Measurements from ENCODE around the gene TRIO. TPM values are rescaled to one million over a fixed set of nuclear protein-coding genes. Genes with fewer than 3 reads are reported as not detected.

Gene TRIO
- total RNA-seq, 1 experiment from 2014 or later: 88.8 TPM

DNA sequence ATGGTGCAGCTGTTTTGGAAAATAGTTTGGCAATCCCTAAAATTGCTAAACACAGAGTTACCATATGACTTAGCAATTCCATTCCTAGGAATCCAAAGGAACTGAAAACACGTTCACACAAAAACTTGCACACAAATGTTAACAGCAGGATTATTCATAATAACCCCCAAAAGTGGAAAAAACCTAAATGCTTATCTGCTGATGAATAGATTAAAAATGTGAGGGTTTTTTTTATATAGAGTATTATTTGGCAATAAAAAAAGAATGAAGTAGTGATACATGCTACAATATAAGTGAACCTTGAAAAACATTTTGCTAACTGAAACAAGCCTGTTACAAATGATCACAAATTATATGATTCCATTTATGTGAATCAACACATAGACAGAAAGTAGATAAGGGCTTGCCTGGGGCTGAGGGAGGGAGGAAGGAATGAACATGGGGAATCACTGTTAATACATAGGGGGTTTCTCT lies 45.1 kb upstream of the TRIO start (continued):
- TF ChIP-seq, protein P1, sequence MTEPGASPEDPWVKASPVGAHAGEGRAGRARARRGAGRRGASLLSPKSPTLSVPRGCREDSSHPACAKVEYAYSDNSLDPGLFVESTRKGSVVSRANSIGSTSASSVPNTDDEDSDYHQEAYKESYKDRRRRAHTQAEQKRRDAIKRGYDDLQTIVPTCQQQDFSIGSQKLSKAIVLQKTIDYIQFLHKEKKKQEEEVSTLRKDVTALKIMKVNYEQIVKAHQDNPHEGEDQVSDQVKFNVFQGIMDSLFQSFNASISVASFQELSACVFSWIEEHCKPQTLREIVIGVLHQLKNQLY (CRISPR knock-in tag; IDR thresholded peaks at IDR 0.05): no peak
- TF ChIP-seq ZNF416 (CRISPR knock-in tag; IDR thresholded peaks at IDR 0.05): no peak

DNA sequence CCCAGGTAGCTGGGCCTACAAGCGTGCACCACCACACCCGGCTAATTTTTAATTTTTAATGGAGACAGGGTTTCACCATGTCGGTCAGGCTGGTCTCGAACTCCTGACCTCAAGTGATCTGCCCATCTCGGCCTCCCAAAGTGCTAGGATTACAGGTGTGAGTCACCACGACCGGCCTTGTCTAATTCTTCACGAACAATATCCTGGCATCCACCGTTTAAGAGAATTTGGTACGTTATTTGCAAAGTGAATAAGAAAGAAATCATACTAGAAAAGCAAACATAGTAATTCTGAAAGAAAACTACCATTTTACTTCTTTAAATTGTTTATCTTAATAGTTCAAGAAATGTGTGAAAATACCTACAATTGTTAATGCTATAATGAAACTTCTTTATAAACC lies 42.9 kb upstream of the TRIO start:
- H3K4me3 Mint-ChIP-seq: no peak overlapping the region
- ATAC-seq (no peak), DNase-seq (ENCODE audit: low spot score) (no peak)
- TF ChIP-seq ZBTB21 (CRISPR knock-in tag; IDR thresholded peaks at IDR 0.05; ENCODE audit: borderline replicate concordance): no peak
- TF ChIP-seq E2F1 (CRISPR knock-in tag; IDR thresholded peaks at IDR 0.05): no peak
- no peak for TF ChIP-seq CREM (CRISPR knock-in tag; IDR thresholded peaks at IDR 0.05)
- TF ChIP-seq JAZF1 (CRISPR knock-in tag; IDR thresholded peaks at IDR 0.05): no peak
- TF ChIP-seq, protein P2, sequence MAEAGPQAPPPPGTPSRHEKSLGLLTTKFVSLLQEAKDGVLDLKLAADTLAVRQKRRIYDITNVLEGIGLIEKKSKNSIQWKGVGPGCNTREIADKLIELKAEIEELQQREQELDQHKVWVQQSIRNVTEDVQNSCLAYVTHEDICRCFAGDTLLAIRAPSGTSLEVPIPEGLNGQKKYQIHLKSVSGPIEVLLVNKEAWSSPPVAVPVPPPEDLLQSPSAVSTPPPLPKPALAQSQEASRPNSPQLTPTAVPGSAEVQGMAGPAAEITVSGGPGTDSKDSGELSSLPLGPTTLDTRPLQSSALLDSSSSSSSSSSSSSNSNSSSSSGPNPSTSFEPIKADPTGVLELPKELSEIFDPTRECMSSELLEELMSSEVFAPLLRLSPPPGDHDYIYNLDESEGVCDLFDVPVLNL (CRISPR knock-in tag; IDR thresholded peaks at IDR 0.05; ENCODE audit: borderline replicate concordance, low read depth): no peak
- no peak for TF ChIP-seq MYBL2 (CRISPR knock-in tag; IDR thresholded peaks at IDR 0.05)
- TF ChIP-seq NFE2L1 (CRISPR knock-in tag; IDR thresholded peaks at IDR 0.05): no peak
- TF ChIP-seq, protein P3, sequence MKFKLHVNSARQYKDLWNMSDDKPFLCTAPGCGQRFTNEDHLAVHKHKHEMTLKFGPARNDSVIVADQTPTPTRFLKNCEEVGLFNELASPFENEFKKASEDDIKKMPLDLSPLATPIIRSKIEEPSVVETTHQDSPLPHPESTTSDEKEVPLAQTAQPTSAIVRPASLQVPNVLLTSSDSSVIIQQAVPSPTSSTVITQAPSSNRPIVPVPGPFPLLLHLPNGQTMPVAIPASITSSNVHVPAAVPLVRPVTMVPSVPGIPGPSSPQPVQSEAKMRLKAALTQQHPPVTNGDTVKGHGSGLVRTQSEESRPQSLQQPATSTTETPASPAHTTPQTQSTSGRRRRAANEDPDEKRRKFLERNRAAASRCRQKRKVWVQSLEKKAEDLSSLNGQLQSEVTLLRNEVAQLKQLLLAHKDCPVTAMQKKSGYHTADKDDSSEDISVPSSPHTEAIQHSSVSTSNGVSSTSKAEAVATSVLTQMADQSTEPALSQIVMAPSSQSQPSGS (CRISPR knock-in tag; IDR thresholded peaks at IDR 0.05; ENCODE audit: borderline replicate concordance, low read depth): no peak
- TF ChIP-seq, protein P4, sequence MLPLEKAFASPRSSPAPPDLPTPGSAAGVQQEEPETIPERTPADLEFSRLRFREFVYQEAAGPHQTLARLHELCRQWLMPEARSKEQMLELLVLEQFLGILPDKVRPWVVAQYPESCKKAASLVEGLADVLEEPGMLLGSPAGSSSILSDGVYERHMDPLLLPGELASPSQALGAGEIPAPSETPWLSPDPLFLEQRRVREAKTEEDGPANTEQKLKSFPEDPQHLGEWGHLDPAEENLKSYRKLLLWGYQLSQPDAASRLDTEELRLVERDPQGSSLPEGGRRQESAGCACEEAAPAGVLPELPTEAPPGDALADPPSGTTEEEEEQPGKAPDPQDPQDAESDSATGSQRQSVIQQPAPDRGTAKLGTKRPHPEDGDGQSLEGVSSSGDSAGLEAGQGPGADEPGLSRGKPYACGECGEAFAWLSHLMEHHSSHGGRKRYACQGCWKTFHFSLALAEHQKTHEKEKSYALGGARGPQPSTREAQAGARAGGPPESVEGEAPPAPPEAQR (CRISPR knock-in tag; IDR thresholded peaks at IDR 0.05): no peak
- TF ChIP-seq MAX (CRISPR knock-in tag; IDR thresholded peaks at IDR 0.05): no peak
- no peak for TF ChIP-seq EMX1 (CRISPR knock-in tag; IDR thresholded peaks at IDR 0.05)
- no peak for TF ChIP-seq ELF4 (CRISPR knock-in tag; IDR thresholded peaks at IDR 0.05; ENCODE audit: low read depth)
- H3K36me3 Mint-ChIP-seq: peaks cover 8% of the 10 kb centered on the region
- no peaks in the 10 kb centered on the region for H3K27me3 Mint-ChIP-seq (ENCODE audit: low read depth)
- CTCF ChIA-PET: no interaction called here
- peaks cover 7% of the 10 kb centered on the region for H3K4me1 Mint-ChIP-seq
- no peak overlapping the region for H3K27ac Mint-ChIP-seq
- H3K9me3 Mint-ChIP-seq: peaks cover 28% of the 10 kb centered on the region
- POLR2A ChIA-PET: no interaction called here

GRCh38 chr5:14101922-14102321 lies 41.2 kb upstream of the TRIO start:
- CTCF ChIA-PET: interaction anchor here (1.0 to 1.3 kb wide), 6 partner anchors 11 to 547 kb away, joined by 3 to 12 read pairs (median 3); no protein-coding TSS in a partner anchor
- no peaks in the 10 kb centered on the region; the same call in 1 of the 2 replicates for H3K27me3 Mint-ChIP-seq (ENCODE audit: low read depth)
- peaks cover 18% of the 10 kb centered on the region for H3K9me3 Mint-ChIP-seq
- peaks cover 7% of the 10 kb centered on the region for H3K4me1 Mint-ChIP-seq
- peak overlapping the region; percentile 63; the same call in 1 of the 2 replicates for H3K27ac Mint-ChIP-seq
- H3K4me3 Mint-ChIP-seq: no peak overlapping the region
- ATAC-seq (peak; percentile 98), DNase-seq (ENCODE audit: low spot score) (peak; percentile 46)
- peaks cover 8% of the 10 kb centered on the region for H3K36me3 Mint-ChIP-seq
- POLR2A ChIA-PET: interaction anchor here (0.9 kb wide), 1 partner anchor 26 kb away, joined by 4 read pairs; no protein-coding TSS in a partner anchor
- TF ChIP-seq TP53 (CRISPR knock-in tag; IDR thresholded peaks at IDR 0.05): no peak
- TF ChIP-seq, protein P5, sequence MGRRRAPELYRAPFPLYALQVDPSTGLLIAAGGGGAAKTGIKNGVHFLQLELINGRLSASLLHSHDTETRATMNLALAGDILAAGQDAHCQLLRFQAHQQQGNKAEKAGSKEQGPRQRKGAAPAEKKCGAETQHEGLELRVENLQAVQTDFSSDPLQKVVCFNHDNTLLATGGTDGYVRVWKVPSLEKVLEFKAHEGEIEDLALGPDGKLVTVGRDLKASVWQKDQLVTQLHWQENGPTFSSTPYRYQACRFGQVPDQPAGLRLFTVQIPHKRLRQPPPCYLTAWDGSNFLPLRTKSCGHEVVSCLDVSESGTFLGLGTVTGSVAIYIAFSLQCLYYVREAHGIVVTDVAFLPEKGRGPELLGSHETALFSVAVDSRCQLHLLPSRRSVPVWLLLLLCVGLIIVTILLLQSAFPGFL (CRISPR knock-in tag; IDR thresholded peaks at IDR 0.05; ENCODE audit: borderline replicate concordance): no peak
- no peak for TF ChIP-seq IRF2 (CRISPR knock-in tag; IDR thresholded peaks at IDR 0.05; ENCODE audit: borderline replicate concordance, low read depth)
- TF ChIP-seq PRRX2 (CRISPR knock-in tag; IDR thresholded peaks at IDR 0.05): no peak
- no peak for TF ChIP-seq NFATC4 (CRISPR knock-in tag; IDR thresholded peaks at IDR 0.05)
- no peak for TF ChIP-seq ELF4 (CRISPR knock-in tag; IDR thresholded peaks at IDR 0.05; ENCODE audit: low read depth)
- TF ChIP-seq MYBL2 (CRISPR knock-in tag; IDR thresholded peaks at IDR 0.05): no peak
- TF ChIP-seq GTF2I (CRISPR knock-in tag; conservative IDR thresholded peaks at IDR 0.05): no peak
- TF ChIP-seq USF2 (CRISPR knock-in tag; IDR thresholded peaks at IDR 0.05): no peak
- no peak for TF ChIP-seq GRHL2 (CRISPR knock-in tag; IDR thresholded peaks at IDR 0.05; ENCODE audit: insufficient replicate concordance, severe bottlenecking)
- TF ChIP-seq AR (CRISPR knock-in tag; IDR thresholded peaks at IDR 0.05): no peak
